Spinal cord (tissue), 10 donors: ENCODE data around the gene LDLRAD4. TPM values are rescaled to one million over a fixed set of nuclear protein-coding genes. Genes with fewer than 3 reads are reported as not detected.

Experiments
- DNase-seq, 6 donors: peaks; one replicate each; pipeline versions ENCODE4 v3.0.0 to v3.0.0-alpha.2; 2013 to 2015; ENCODE audit warnings: low spot score in 6 of 6, low read depth in 4 of 6
- H3K27ac ChIP-seq: one replicate; pipeline ENCODE4 v1.5.1; 2013; ENCODE audit warnings: low read depth, low read length, control low read depth
- H3K27me3 ChIP-seq: one replicate; pipeline ENCODE4 v1.6.1; 2013; ENCODE audit warnings: low read length; ENCODE audit not compliant: control insufficient read depth, insufficient read depth
- H3K36me3 ChIP-seq: one replicate; pipeline ENCODE4 v1.6.1; 2013; ENCODE audit warnings: low read length; ENCODE audit not compliant: control insufficient read depth, insufficient read depth
- H3K4me1 ChIP-seq: one replicate; pipeline ENCODE4 v1.6.1; 2013; ENCODE audit warnings: low read length; ENCODE audit not compliant: control insufficient read depth, insufficient read depth
- H3K4me3 ChIP-seq: one replicate; pipeline ENCODE4 v1.5.1; 2013; ENCODE audit warnings: low read depth, low read length, control low read depth
- H3K9me3 ChIP-seq: one replicate; pipeline ENCODE4 v1.6.1; 2013; ENCODE audit warnings: low read length; ENCODE audit not compliant: control insufficient read depth, insufficient read depth
- WGBS: methylation state at CpG from one replicate; pipeline ENCODE4 v1.1.5; 2013; ENCODE audit warnings: missing lambda C conversion rate; ENCODE audit not compliant: insufficient coverage; 5-methylcytosine and 5-hydroxymethylcytosine counted together
- polyA plus RNA-seq, 2 donors: library from polyadenylated mRNA; unstranded; fragments of 120-200 nt; gene quantifications; one replicate each; pipeline ENCODE4 v1.2.1, GENCODE V29; 2013; ENCODE audit not compliant: insufficient read length in 2 of 2
- total RNA-seq, 2 donors: library from RNA; depleted of rRNA in 1 of 2; stranded (reverse); fragments of 120-200 nt in 1 of 2; fragments of >200 nt in 1 of 2; gene quantifications; one replicate each; pipeline versions ENCODE4 v1.2.3 to v1.2.4, GENCODE V29; 2013 to 2014
- donor health status: healthy.

Gene LDLRAD4
- total and polyA plus RNA-seq, 4 donors, result 26.7 to 67.7 (median 38.5) TPM

DNA sequence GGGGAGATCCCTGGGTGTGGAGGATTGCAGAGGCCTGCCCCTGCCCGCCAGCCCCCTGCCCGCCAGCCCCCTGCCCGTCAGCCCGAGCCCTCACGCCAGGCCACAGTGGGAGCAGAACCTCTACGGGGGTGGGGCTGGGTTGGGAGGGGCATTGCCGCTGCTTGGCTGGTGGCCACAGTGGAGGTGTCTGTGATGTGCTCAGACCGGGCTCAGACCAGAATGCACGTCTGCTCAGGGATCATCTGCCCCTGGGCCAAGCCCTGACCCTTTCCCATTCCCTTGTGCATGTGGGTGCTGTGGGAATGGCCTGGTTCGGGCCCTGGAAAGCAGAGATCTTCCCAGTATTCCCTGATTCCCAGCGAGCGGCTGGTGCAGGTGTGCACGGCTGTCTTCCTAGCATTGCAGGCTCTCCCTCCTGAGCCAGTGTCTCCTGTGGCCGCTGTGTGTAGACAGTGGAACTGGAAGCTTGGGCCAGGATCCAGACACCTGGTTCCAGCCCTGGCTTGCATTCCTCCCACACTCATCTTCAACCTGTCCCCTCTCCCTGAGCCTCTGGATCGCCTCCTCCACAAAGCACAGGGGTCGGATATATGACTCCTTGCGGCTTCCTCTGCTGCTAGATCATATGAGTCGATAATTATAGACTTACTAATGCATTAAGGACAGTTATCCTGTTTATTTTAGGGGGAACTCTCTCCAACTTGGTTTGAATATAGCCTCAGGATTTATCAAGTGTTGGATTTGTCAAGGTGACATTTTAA lies 161.6 kb downstream of the LDLRAD4 start:
- WGBS, result 56% methylated on average over 11 of the region's 18 CpGs
- no peaks in the 10 kb centered on the region for H3K9me3 ChIP-seq
- peaks cover 72% of the 10 kb centered on the region for H3K4me1 ChIP-seq
- H3K4me3 ChIP-seq, result no peak overlapping the region
- peak in 1 of 6 donors; percentile 63 for DNase-seq
- no peaks in the 10 kb centered on the region for H3K27me3 ChIP-seq
- no peaks in the 10 kb centered on the region for H3K36me3 ChIP-seq
- no peak overlapping the region for H3K27ac ChIP-seq

DNA sequence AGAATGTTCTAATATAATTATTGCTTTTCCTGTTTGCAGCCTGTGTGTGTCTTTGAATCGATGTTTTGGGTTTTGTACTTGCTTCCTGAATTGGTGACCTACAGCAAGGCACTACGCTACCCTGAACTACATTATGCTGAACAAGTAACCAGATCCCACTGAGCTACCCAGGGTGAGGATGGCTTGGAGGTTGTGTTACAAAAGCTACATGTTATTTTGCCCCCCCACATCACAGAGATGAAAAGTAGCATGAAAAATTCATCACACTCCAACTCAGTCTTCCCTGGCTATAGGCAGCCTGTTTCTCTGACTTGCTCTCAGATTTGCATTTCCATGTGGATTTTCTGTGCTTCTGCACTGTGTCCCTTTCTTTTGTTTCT lies 162.1 kb downstream of the LDLRAD4 start:
- peaks cover 66% of the 10 kb centered on the region for H3K4me1 ChIP-seq
- no peak for DNase-seq

DNA sequence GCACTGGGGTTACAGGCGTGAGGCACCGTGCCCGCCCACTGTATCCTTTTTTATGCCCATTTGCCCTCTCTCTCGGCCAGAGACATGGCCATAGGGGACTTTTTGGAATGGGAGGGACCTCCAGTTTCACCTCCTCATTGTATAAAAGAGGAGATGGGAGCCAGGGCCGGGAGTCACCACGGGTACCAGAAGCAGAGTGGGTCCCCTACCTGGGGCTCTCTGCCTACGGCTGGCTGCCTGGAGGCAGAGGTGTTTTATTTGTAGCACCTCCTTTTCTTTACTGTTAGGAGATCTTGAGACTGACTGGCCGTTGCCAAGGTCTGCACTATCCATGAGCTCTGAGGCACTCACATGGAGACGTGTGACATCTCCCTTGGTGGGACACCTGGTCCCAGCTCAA lies 162.8 kb downstream of the LDLRAD4 start:
- H3K4me3 ChIP-seq, result no peak overlapping the region
- 53% methylated on average over 2 of the region's 9 CpGs for WGBS
- H3K27ac ChIP-seq, result peak overlapping the region; percentile 79

More for the DNA sequence above, 162.1 kb downstream of the LDLRAD4 start:
- H3K4me3 ChIP-seq, result no peak overlapping the region
- H3K27me3 ChIP-seq, result no peaks in the 10 kb centered on the region
- no peaks in the 10 kb centered on the region for H3K9me3 ChIP-seq
- no CpG with 5 or more reads among the region's 2 CpGs for WGBS
- no peaks in the 10 kb centered on the region for H3K36me3 ChIP-seq
- no peak overlapping the region for H3K27ac ChIP-seq

DNA sequence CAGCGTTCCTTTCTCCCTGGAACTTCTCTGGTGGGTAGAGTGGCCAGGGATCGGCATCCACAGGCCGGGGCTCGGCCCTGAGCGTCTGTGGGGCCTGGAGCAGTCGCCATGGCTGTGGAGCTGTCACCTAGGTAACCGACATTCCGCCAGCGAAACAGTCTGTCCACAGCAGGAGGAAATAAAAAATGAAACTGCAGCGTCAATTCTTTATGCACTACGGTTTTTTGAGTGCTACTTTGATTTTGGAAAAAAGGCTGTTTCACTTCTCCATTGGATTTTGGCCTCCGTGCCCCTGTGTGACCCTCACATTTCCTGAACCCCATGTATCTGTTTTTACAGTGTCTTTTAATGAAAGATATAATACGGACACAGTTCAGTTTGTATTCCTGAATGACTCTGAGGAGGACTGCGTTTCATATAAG lies 163.4 kb downstream of the LDLRAD4 start:
- H3K27ac ChIP-seq, result peak overlapping the region; percentile 79
- peaks cover under 1% of the 10 kb centered on the region for H3K36me3 ChIP-seq
- peak in 4 of 6 donors; percentile 45 to 89 (median 69) for DNase-seq
- peaks cover 53% of the 10 kb centered on the region for H3K4me1 ChIP-seq
- no peaks in the 10 kb centered on the region for H3K27me3 ChIP-seq
- no peaks in the 10 kb centered on the region for H3K9me3 ChIP-seq
- WGBS, result 2% methylated on average over 12 of the region's 14 CpGs
- peak overlapping the region; percentile 17 for H3K4me3 ChIP-seq

More for the DNA sequence above, 162.8 kb downstream of the LDLRAD4 start:
- H3K9me3 ChIP-seq, result no peaks in the 10 kb centered on the region
- DNase-seq, result no peak
- H3K27me3 ChIP-seq, result no peaks in the 10 kb centered on the region
- H3K36me3 ChIP-seq, result no peaks in the 10 kb centered on the region
- peaks cover 59% of the 10 kb centered on the region for H3K4me1 ChIP-seq

DNA sequence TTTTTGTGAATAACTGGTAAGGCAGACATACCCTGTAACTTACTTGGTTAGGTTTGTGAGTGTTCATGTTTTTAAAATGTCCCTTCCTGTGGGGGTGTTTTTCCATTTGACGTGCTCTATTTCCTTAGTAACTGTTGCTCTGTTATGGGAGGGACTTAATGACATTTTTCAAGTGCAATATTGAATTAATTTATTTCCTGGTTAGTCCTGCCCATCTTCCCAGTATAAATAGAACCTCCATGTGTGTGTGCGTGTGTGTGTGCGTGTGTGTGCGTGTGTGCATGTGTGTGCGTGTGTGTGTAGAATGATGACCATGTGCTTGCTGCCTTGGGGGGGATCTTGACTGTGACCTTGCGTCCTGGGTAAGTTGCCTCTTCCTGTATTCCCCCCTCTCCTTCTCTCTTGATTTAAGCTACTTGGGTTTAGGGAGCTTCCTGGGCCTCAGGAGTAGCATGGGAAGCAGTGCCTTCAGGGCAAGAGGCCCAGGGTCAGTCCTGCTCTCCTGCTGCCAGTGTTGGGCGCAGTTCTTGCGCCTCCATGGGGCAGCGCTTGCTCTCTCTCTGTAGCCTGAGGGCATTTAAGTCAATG lies 163.9 kb downstream of the LDLRAD4 start:
- 60% methylated on average over 2 of the region's 9 CpGs for WGBS

DNA sequence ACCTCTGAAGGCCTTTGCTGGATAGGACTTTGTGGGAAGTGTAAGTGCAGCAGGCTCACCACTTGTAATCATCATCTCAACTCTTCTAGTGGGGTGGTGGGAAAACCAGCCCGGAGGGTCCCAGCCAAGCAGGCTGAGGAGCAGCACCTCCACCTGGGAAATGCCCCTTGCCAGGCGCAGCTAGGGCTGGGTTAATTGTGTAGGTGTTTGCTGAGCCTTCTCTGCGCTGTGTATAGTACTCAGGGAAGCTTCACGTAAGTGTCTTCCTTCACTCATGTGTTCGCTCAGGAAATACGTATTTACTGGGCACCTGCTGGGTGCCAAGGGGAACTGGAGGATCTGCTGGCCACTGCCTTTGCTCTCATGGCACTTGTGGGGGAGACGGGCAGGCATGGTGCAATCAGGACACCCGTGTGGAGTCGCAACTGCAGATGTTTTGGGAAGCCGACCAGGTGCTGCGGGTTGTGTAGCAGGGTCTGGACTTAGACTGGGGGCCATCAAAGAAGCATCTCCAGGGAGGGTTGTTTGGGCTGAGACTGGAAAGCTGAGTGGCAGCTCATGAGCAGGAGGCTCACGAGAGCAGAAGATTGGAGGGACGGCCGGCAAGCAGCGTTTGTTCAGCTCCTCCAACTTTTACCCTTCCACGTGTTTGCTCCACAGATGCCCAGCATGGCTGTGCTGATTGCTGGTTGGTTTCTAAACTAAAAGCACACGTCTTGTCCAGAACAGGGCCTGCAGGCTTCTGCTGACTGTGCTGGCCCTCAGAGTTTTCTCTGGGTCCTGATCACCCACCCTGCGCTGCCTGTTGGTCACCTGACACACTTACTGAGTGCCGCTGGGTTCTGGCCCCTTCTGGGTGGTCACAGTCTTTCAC lies 164.6 kb downstream of the LDLRAD4 start:
- no peak for DNase-seq
- Histone ChIP-seq H3K4me3 (no peak overlapping the region), H3K27me3 (no peaks in the 10 kb centered on the region), H3K4me1 (peaks cover 44% of the 10 kb centered on the region), H3K27ac (peak overlapping the region; percentile 79), H3K9me3 (no peaks in the 10 kb centered on the region), H3K36me3 (peaks cover 7% of the 10 kb centered on the region)
- 91% methylated on average over 17 of the region's 19 CpGs for WGBS

More for the DNA sequence above, 163.9 kb downstream of the LDLRAD4 start:
- Histone ChIP-seq H3K27me3 (no peaks in the 10 kb centered on the region), H3K36me3 (peaks cover 6% of the 10 kb centered on the region), H3K27ac (peak overlapping the region; percentile 79), H3K4me3 (peak overlapping the region; percentile 17), H3K9me3 (no peaks in the 10 kb centered on the region), H3K4me1 (peaks cover 48% of the 10 kb centered on the region)
- DNase-seq, result peak in 2 of 6 donors; percentile 54 to 58

DNA sequence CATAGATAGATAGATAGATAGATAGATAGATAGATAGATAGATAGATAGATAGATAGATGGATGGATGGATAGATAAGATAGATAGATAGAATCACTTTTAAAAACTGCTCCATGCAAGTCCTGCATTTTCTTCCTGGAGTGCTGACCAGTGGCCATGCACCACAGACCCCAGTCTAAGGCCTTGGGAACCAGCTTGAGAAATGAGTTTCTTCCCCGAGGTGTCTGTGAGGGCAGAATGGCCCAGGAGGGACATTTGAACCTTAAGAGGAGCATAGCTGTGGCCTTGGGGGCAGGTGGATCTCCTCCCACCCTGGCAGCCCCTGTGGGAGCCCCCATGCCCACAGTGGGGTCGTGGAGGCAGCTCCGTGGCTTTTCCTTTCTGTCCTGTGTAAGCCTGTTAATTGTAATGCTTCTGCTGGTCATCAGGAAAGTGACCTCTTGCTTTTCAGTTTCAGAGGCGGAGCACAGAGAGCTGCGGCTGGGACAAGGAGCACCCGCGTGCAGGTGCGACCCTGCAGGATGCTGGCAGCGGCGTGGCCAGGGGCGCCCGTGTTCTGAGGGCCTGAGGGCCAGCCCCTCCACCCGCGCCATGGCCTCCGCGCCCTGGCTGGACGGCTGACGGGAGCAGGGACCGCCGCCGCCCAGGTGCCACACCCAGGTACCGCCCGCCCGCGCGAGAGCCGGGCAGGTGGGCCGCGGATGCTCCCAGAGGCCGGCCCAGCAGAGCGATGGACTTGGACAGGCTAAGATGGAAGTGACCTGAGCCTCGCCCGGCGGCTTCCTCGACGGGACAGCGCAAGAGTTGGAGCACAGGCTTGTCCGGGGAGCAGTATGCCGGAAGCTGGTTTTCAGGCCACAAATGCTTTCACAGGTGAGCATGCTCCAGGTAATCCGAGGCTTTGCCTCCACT lies 168.6 kb downstream of the LDLRAD4 start:
- Histone ChIP-seq H3K4me1 (peaks cover 38% of the 10 kb centered on the region), H3K4me3 (no peak overlapping the region), H3K27ac (no peak overlapping the region), H3K9me3 (no peaks in the 10 kb centered on the region), H3K27me3 (no peaks in the 10 kb centered on the region), H3K36me3 (peaks cover 26% of the 10 kb centered on the region)
- WGBS, result 92% methylated on average over 40 of the region's 40 CpGs
- DNase-seq, result no peak

DNA sequence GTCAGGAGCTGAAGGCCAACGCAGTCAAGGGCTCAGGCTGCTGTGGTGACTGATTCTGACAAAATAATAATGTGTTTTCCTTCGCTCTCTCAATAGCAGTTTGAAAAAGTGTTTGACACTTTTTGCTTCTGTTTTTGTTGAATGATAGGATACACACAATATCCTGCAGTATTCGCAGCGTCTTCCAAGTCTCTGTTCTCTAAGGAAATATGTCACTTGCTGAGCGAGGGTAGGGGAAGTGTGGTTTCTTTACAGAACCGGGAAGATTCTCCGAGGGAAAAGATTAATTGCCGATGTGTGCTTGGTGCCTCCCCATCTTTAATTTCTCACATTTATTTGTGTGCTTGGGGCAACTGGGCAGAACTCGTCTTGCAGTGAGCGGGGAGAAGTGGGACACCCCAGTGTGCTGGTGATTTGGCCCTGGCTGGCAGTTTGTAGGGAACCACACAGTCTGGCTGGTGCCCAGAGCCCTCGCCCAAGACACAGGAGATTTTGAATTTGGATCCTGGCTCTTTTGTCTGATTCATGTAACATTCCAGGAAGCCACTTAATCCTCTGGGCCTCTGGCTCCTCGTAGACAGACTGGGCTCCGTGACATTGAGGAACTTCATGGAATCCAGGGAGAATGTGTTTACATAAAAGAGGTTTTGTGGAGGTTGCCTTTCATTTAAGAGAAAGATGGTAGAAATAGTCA lies 169.4 kb downstream of the LDLRAD4 start:
- H3K4me1 ChIP-seq, result peaks cover 31% of the 10 kb centered on the region
- DNase-seq, result no peak
- H3K36me3 ChIP-seq, result peaks cover 26% of the 10 kb centered on the region
- H3K27me3 ChIP-seq, result no peaks in the 10 kb centered on the region
- H3K27ac ChIP-seq, result no peak overlapping the region
- 44% methylated on average over 8 of the region's 13 CpGs for WGBS
- no peak overlapping the region for H3K4me3 ChIP-seq
- H3K9me3 ChIP-seq, result no peaks in the 10 kb centered on the region
